Lung (tissue), 12 donors: ENCODE data around the gene ZNF738. TPM values are rescaled to one million over a fixed set of nuclear protein-coding genes. Genes with fewer than 3 reads are reported as not detected.

Experiments used
- ATAC-seq: fragments of 200-7000 bp; cut with Tn5 transposase; one replicate; pipeline ENCODE4 v1.9.1; 2020; ENCODE audit warnings: moderate number of reproducible peaks; ENCODE audit not compliant: insufficient read depth, low FRiP score
- DNase-seq, 3 donors: peaks; one replicate each; pipeline ENCODE4 v3.0.0-alpha.2; 2013 to 2017
- H3K27ac ChIP-seq, 2 donors: one replicate each; pipeline ENCODE4 v1.5.1; 2013; ENCODE audit warnings: mild to moderate bottlenecking in 2 of 2, moderate library complexity in 2 of 2, control low read depth in 1 of 2, inconsistent platforms in 1 of 2, low read depth in 1 of 2, low read length in 1 of 2
- H3K27me3 ChIP-seq, 3 donors: one replicate each; pipeline ENCODE4 v1.5.1; 2013; ENCODE audit warnings: low read length in 2 of 3; ENCODE audit not compliant: control insufficient read depth in 3 of 3, insufficient read depth in 3 of 3
- H3K36me3 ChIP-seq, 4 donors: one replicate each; pipeline ENCODE4 v1.5.1; 2013; ENCODE audit warnings: low read length in 4 of 4, mild to moderate bottlenecking in 1 of 4, moderate library complexity in 1 of 4; ENCODE audit not compliant: control insufficient read depth in 4 of 4, insufficient read depth in 4 of 4
- H3K4me1 ChIP-seq, 5 donors: one replicate each; pipeline ENCODE4 v1.5.1; 2013; ENCODE audit warnings: low read length in 5 of 5, mild to moderate bottlenecking in 2 of 5, moderate library complexity in 1 of 5; ENCODE audit not compliant: control insufficient read depth in 5 of 5, insufficient read depth in 5 of 5
- H3K4me3 ChIP-seq: one replicate; pipeline ENCODE4 v1.5.1; 2013; ENCODE audit warnings: mild to moderate bottlenecking, control low read depth, moderate library complexity
- H3K9ac ChIP-seq, 2 donors: one replicate each; pipeline ENCODE4 v1.5.1; 2013; ENCODE audit warnings: low read length in 2 of 2, control low read depth in 1 of 2; ENCODE audit not compliant: insufficient read depth in 1 of 2
- H3K9me3 ChIP-seq, 4 donors: one replicate each; pipeline ENCODE4 v1.5.1; 2013; ENCODE audit warnings: low read length in 3 of 4, mild to moderate bottlenecking in 1 of 4, moderate library complexity in 1 of 4; ENCODE audit not compliant: control insufficient read depth in 4 of 4, insufficient read depth in 3 of 4
- CTCF ChIP-seq: IDR thresholded peaks from 2 replicates; pipeline ENCODE4 v1.5.1; 2012; ENCODE audit warnings: mild to moderate bottlenecking; ENCODE audit errors: control extremely low read depth, extremely low read depth
- WGBS, 2 donors: extraction: QIAGEN DNeasy Blood & Tissue Kit; methylation state at CpG; one replicate each; pipeline ENCODE4 v1.1.7; 2013; 5-methylcytosine and 5-hydroxymethylcytosine counted together
- polyA plus RNA-seq, 2 donors: library from polyadenylated mRNA; stranded (reverse); fragments of 200-250 nt; gene quantifications; one replicate each; pipeline ENCODE4 v1.2.1, GENCODE V29; 2013
- total RNA-seq, 2 donors: library from RNA; depleted of rRNA in 1 of 2; stranded (reverse); fragments of >200 nt in 1 of 2; gene quantifications; one replicate each; pipeline ENCODE4 v1.2.1, GENCODE V29; 2014 to 2021
- donor health status: control.
- donor health status: control.
- donor health status: Bipolar disorder and iron deficiency.
- donor health status: healthy.
- donor health status: DM: yes; HTN: yes; CAD: no.

ZNF738 gene
- total and polyA plus RNA-seq, 4 donors: 2.6 to 14.4 (median 6.9) TPM

DNA sequence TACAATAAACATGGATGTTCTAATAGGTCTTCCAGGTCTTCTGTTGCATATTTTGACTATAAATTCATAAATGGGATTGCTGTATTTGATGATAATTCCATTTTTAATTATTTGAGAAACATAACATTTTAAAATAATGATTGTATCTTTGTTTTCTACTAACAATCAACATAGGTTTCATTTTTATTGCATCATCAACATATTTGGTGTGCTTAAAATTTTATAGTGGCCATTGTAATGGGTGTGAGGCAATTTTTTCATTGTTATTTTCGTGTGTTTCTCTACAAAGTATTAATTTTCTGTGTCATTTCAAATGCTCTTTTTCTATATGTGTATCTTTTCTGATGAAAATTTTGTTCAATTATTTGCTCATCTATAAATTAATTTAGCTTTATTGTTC, 51.4 kb downstream of the ZNF738 start:
- no peak for DNase-seq
- Histone ChIP-seq H3K36me3 (peaks cover 9 to 43% (median 18%) of the 10 kb centered on the region in 4 donors), H3K4me3 (no peak overlapping the region), H3K9ac (no peak overlapping the region), H3K27me3 (no peaks in the 10 kb centered on the region), H3K9me3 (peaks cover 0 to 13% (median 0%) of the 10 kb centered on the region in 4 donors), H3K27ac (no peak overlapping the region), H3K4me1 (no peaks in the 10 kb centered on the region)
- no peak for ATAC-seq
- TF ChIP-seq CTCF: no peak
- 85 to 86% methylated on average over 1 of the region's 1 CpG for WGBS, 2 donors

DNA sequence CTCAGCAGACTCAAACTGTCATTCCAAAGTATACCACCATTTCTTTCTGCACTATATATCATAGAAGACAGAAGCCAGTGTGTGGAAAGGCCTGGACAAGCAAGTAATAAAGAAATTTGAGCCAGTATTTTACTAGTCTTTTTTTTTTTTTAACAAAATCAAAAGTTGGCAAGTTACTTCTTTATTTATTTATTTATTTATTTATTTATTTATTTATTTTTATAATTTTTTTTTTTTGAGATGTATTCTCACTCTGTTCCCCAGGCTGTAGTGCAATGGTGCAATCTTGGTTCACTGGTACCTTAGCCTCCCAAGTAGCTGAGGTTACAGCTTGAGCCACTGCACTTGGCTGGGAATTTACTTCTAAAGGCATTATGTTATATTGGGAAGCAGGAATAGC, 63.4 kb downstream of the ZNF738 start:
- no peaks in the 10 kb centered on the region for H3K27me3 ChIP-seq
- peaks cover 12 to 42% (median 27%) of the 10 kb centered on the region in 4 donors for H3K9me3 ChIP-seq
- no peak overlapping the region for H3K4me3 ChIP-seq
- H3K36me3 ChIP-seq: peaks cover 1 to 28% (median 16%) of the 10 kb centered on the region in 4 donors
- H3K4me1 ChIP-seq: no peaks in the 10 kb centered on the region
- no peak for ATAC-seq
- no peak overlapping the region for H3K9ac ChIP-seq
- no peak for DNase-seq
- no peak overlapping the region for H3K27ac ChIP-seq
- no peak for TF ChIP-seq CTCF

DNA sequence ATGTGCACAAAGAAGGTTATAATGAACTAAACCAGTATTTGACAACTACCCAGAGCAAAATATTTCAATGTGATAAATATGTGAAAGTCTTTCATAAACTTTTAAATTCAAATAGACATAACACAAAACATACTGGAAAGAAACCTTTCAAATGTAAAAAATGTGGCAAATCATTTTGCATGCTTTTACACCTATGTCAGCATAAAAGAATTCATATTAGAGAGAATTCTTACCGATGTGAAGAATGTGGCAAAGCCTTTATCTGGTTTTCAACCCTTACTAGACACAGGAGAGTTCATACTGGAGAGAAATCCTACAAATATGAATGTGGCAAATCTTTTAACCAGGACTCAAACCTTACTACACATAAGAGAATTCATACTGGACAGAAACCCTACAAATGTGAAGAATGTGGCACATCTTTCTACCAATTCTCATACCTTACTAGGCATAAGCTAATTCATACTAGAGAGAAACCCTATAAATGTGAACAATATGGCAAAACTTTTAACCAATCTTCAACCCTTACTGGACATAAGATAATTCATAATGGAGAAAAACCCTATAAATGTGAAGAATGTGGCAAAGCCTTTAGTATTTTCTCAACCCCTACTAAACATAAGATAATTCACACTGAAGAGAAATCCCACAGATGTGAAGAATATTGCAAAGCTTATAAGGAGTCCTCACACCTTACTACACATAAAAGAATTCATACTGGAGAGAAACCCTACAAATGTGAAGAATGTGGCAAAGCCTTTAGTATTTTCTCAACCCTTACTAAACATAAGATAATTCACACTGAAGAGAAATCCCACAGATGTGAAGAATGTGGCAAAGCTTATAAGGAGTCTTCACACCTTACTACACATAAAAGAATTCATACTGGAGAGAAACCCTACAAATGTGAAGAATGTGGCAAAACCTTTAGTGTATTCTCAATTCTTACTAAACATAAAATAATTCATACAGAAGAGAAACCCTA, 64.5 kb downstream of the ZNF738 start:
- DNase-seq (no peak), ATAC-seq (no peak)
- TF ChIP-seq CTCF: no peak
- WGBS, 2 donors: 95 to 100% methylated on average over 1 of the region's 1 CpG
- Histone ChIP-seq H3K9ac (no peak overlapping the region), H3K27me3 (no peaks in the 10 kb centered on the region), H3K9me3 (peaks cover 12 to 47% (median 29%) of the 10 kb centered on the region in 4 donors), H3K4me1 (no peaks in the 10 kb centered on the region), H3K4me3 (no peak overlapping the region), H3K36me3 (peaks cover 1 to 22% (median 12%) of the 10 kb centered on the region in 4 donors), H3K27ac (no peak overlapping the region)

Other genes with a start within 250 kb of the ZNF738 start
- 10 to 100 TPM; 19.4 to 36.2 TPM for gene ZNF431, start 217.0 kb upstream of the ZNF738 start, total RNA-seq
- gene ZNF431, start 217.0 kb upstream of the ZNF738 start, polyA plus RNA-seq: 10 to 100 TPM in 1 of 2 donors, 1 to 10 TPM in 1; 3.5 to 19.5 TPM
- gene ZNF708, start 29.6 kb upstream of the ZNF738 start, total RNA-seq: 10 to 100 TPM; 11.7 to 34.0 TPM
- 1 to 10 TPM; 2.6 to 6.2 TPM for gene ZNF708, start 29.6 kb upstream of the ZNF738 start, polyA plus RNA-seq
- gene ZNF493, start 38.1 kb downstream of the ZNF738 start, total RNA-seq: 100 to 1,000 TPM in 1 of 2 donors, 10 to 100 TPM in 1; 18.2 to 147 TPM
- 10 to 100 TPM in 1 of 2 donors, 1 to 10 TPM in 1; 3.5 to 12.2 TPM for gene ZNF493, start 38.1 kb downstream of the ZNF738 start, polyA plus RNA-seq
- gene ZNF429, start 146.6 kb downstream of the ZNF738 start, total RNA-seq: 10 to 100 TPM; 15.7 to 18.9 TPM
- 1 to 10 TPM; 5.4 to 5.7 TPM for gene ZNF429, start 146.6 kb downstream of the ZNF738 start, polyA plus RNA-seq